DMS 273 (cell line): ENCODE measurements around the gene WWP2.
"Not testable (repeated sequence)": the region's sequence is repeated elsewhere in the genome, so short reads cannot be mapped to it uniquely, and the experiment has no call there.

Source experiments
- DNase-seq: peaks from one replicate; lab custom pipeline; 2025; ENCODE audit not compliant: unreplicated experiment; lab: John Stamatoyannopoulos, UW

Gene WWP2

GRCh38 chr16:69745232-69745612 lies 16.9 kb upstream of the WWP2 start:
- no peak for DNase-seq

GRCh38 chr16:69745959-69746358 lies 16.2 kb upstream of the WWP2 start:
- DNase-seq: no peak

- DNase-seq: no peak
These were observed 15.0 kb upstream of the WWP2 start for GRCh38 chr16:69747115-69747514.

DNA sequence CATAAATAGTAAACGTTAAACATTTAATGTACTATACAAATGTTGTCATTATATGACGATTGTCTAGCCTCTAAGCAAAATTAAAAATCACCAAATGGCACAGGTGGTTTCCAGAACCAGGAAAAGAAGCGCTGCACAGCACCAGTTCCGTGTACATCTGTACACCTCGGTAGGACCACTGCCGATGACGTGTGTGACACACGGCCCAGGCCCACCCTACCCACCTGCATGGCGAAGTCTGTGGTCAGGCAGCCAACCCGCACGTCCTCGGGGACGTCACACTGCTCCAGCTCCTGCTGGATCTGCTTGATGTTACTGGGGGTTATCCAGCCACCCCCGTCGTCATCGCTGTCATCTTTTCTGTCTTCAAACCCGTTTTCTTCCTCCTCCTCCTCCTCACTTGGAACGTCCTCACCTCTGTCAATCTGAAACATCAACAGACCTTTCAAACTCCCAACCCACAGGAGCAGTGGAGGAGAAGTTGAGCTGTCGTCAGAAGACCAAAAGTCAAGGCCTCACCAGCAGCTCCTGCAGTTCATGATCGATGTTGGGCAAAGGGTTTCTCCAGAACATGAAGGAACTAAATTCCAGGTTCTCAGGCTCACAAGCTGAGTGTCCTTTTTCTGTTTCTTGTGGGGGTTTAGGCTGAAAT lies 13.3 kb upstream of the WWP2 start:
- no peak for DNase-seq

- DNase-seq: no peak
These were observed 8.0 kb upstream of the WWP2 start for GRCh38 chr16:69754143-69754468.

DNA sequence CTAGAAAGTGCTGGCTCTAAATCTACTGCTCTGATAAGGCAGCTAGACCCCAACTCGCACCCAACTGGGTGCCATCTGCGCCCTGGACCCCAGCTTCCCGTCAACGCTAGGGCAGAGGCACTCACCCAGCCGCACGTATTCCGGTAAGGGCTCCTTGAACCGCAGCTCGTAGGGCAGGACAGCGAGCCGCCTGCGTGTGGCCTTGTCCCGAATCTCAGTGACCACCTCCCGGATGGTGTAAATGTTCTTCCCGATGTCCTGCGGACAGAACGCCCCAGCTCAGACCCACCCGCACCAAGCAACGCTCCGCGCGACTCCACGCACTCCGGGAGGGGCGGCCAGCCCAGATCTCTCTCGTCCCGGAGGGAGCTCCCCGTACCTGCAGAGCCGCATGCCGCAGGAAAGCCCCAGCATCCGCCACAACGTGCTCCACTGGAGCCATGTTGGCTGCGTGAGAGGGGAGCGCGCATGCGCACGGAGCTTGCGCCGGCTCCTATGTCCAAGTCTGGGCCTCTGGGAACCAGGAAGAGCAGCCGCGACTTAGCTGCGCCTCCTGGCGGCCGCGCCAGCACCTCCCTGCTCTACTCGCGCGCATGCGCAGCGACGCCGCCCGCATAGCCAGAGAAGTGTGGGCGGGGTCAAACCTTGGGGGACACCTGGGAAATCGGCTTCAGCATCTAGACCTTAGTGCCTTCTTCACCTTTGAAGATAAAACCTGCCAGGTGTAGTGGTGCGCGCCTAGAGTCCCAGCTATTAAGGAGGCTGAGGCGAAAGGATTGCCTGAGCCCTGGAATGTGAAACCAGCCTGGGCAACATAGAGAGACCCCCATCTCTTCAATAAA lies 7.4 kb upstream of the WWP2 start, which contains the start of gene NOB1:
Gene NOB1 (minus strand): TSS at position 458 of the 842 bp plus-strand sequence. CDS start 16 bp downstream, at position 442.
- DNase-seq: peak; percentile 99

DNA sequence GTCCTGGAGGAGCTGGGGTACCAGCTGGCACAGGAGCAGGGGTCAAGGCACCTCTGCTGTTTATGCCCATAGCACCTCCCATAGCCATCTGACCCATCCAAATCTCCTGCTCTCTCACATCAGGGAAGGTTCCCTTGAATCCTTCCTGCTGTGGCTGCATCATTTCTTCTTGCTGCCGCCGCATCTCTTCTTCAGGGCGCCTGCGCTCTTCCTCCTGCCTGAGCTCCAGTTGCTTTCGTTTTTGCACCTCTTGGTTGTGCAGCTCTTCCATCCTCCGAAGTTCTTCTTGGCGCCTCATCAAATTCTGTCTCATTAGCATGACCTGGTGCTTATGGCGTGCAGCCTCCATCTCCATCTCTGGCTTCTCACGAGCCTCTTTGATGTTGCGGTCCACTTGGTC lies 5.4 kb upstream of the WWP2 start:
- DNase-seq: no peak

DNA sequence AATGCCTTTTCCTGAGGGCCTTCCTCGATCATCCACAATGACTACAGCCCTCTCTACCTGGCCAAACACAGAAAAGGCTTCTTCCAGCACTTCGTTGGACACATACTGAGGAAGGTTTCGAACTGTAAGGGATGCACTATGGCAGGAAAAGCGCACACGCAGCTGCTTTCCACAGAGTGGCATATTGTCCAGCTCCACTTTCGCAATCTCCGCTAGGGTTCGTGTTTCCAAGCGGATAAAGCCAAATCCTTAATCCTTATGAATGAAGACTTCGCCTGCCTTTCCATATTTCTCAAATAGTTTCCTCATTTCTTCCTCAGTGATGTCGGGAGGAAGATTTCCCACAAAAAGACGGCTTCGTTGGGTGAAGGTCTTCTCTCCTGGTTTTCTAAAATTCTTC lies 4.8 kb upstream of the WWP2 start:
- peak; percentile 22 for DNase-seq

- peak; percentile 41 for DNase-seq
These were observed 874 bp downstream of the WWP2 start for GRCh38 chr16:69762814-69763598.

DNA sequence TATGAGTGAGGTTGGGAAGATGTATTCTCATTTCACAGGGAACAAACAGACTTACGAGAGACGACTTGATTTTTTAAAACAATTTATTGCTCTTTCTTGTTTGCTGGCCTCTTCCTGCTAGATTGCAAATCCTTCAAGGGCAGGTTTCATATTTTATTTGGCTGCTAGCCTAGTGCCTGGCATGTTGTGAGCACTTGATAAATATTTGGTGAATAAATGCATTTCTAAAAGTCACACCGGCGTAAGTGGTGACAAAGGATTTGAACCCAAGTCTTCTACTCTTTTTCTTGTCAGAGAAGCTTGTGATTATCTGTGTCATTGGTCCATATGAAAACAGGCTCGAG lies 1.4 kb downstream of the WWP2 start:
- no peak for DNase-seq

GRCh38 chr16:69767459-69768229 lies 5.5 kb downstream of the WWP2 start:
- DNase-seq: no peak

DNA sequence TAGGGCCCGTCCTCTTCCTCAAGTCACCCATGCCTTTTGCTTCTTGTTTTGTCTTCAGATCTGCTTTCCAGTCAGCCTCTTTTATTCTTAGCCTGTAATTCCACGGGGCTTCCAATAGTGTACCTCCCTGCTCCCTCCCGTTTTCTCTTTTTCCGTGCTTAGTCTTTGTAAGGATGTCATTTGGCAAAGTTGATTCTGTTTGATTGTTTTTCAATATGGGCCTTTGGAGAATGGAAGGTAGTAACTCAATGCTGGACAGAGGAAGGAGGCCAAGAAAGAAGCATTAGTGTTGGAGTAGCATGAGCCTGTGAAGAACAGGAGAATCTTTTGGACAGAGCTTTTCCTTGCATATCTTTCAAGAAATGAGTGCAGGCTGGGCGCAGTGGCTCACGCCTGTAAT lies 6.5 kb downstream of the WWP2 start:
- DNase-seq: no peak

- DNase-seq: no peak
These were observed 7.3 kb downstream of the WWP2 start for GRCh38 chr16:69769404-69769803.

- DNase-seq: no peak
These were observed 9.5 kb downstream of the WWP2 start for GRCh38 chr16:69771651-69771967.

DNA sequence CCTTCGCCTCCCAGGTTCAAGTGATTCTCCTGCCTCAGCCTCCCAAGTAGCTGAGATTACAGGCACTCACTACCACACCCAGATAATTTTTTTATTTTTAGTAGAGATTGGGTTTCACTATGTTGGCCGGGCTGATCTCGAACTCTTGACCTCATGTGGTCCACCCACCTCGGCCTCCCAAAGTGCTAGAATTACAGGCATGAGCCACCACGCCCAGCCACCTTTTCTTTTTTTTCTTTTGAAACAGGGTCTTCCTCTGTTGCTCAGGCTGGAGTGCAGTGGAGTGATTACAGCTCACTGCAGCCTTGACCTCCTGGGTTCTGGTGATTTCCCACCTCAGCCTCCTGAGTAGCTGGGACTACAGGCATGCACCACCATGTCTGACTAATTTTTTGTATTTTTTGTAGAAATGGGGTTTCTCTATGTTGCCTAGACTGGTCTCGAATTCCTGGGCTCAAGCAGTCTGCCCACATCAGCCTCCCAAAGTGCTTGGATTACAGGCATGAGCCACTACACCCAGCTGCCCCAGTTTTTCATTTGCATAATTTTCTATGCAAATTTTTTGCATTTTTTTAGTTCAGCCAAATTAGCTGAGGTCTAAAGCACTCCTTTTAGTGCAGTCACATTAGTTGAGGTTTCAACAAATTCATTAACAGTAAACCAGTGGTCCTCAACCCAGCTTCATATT lies 11.3 kb downstream of the WWP2 start:
- DNase-seq: peak; percentile 16

GRCh38 chr16:69775563-69775962 lies 13.4 kb downstream of the WWP2 start:
- DNase-seq: no peak

GRCh38 chr16:69779724-69780123 lies 17.6 kb downstream of the WWP2 start:
- DNase-seq: no peak

DNA sequence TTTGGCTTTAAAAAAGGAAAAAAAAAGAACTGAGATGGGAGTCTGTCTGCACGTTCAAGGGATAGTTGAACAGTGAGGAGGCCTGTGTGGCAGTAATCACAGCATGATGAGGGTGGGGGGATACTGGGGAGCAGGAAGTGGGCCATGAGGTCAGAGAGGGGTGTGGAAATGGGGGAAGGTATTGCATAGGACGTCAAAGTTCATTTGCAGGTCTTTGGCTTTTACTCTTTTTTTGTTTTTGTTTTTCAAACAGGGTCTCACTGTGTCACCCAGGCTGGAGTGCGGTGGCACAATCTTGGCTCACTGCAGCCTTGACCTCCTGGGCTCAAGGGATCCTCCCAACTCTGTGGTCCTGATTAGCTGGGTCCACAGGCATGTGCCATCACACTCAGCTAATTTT lies 19.0 kb downstream of the WWP2 start:
- no peak for DNase-seq

DNA sequence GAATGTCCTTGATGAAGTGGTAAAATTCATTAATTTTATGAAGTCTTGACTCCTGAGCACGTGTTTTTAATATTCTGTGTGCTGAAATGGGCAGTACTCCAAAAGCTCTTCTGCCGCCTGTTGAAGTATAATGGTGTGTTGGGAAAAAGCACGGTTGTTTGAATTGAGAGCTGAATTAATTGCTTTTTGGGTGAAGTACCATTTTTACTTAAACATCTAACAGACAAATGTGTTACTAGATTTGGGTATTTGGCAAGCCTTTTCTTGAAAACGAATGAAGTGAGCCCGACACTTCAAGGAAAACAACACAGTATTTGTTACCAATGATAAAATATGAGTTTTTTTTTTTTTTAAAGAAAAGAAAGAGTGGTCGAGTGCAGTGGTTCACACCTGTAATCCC lies 22.5 kb downstream of the WWP2 start:
- DNase-seq: no peak

- DNase-seq: no peak
These were observed 25.8 kb downstream of the WWP2 start for GRCh38 chr16:69787883-69788282.

DNA sequence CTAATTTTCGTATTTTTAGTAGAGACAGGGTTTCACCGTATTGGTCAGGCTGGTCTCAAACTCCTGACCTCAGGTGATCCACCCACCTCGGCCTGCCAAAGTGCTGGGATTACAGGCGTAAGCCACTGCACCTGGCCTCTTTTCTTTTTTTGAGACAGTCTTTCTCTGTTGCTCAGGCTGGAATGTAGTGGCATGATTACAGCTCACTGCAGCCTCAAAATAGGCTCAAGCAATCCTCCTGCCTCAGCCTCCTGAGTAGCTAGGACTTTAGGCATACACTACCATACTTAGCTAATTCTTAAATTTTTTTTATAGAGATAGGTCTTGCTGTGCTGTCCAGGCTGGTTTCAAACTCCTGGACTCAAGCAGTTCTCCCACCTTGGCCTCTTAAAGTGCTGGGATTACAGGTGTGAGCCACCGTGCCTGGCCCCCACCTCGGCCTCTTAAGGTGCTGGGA lies 29.3 kb downstream of the WWP2 start:
- DNase-seq: not testable (repeated sequence)
